ENCODE data around the gene TGFBR1.

Gene TGFBR1

DNA sequence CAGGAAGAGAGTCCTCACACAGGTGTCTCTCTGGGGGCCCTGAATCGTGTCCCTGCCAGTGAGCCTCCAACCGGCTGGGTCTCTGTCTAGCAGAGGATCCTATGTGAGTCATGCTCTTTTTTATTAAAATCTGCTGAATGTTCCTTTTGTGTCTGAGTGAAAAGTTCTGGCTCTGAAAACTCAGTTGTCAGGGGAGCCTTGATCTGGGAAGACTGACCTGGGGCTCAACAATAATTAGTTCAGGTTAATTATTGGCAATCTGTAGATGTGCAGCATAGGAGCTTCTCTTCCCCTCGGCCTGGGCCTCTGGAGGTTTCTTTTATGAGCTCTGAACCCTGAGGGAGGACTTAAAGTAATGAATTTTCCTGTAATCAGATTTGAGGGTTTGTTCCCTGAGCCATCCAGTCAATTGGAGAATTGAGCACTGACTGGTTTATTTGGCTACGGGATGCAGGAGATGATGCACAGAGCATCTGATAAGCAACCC lies 71.7 kb downstream of the TGFBR1 start:
- Histone ChIP-seq H3K4me3 (ENCODE audit: low read length) (no peak overlapping the region), H3K36me3 (ENCODE audit: insufficient read depth, low read length) (no peaks in the 10 kb centered on the region), H3K4me1 (ENCODE audit: insufficient read depth, low read length) (peaks cover 45% of the 10 kb centered on the region), H3K27me3 (ENCODE audit: insufficient read depth, low read length) (no peaks in the 10 kb centered on the region), H2AFZ (ENCODE audit: low read depth, low read length) (no peak overlapping the region), H3K9me3 (ENCODE audit: low read length) (no peaks in the 10 kb centered on the region)

DNA sequence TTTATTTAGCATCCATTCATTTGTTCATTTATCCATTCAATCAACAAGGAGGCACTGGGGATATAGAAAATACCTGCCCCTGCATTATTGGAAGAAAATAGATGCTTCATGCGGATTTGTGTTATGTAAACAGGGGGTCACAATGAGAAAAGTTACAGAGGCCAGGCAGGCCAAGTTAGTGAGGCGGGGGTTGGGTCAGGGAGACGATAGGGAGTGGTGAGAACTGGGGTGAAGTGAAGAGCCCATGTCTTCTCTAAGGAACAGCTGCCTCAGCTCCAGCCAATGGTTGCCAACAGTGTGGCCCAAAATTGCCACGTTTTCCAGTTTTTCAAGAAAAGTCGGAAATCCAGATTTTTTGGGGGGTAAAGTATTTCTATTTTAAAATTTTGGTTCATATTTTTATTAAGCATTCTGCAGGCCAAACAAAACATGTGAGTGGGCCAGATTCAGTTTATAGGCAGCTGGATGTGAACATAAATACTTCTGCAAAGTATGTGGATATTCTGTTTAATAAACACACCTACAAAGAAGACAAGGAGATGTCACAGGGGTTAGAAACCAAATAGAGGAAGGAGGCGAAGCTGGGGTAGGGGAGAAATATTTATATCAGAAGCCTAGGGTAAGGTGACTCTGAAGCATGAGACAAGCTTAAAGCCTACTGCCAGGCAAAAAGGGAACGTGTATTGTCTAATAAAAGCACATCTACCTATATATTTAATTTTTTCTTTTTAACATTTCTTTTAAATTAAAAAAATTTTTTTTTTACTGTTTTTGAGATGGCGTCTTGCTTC lies 72.9 kb downstream of the TGFBR1 start:
- no peak overlapping the region for H3K4me3 ChIP-seq (ENCODE audit: low read length)
- no peaks in the 10 kb centered on the region for H3K9me3 ChIP-seq (ENCODE audit: low read length)
- no peak overlapping the region for H2AFZ ChIP-seq (ENCODE audit: low read depth, low read length)
- no peaks in the 10 kb centered on the region for H3K27me3 ChIP-seq (ENCODE audit: insufficient read depth, low read length)
- no peaks in the 10 kb centered on the region for H3K36me3 ChIP-seq (ENCODE audit: insufficient read depth, low read length)
- peaks cover 34% of the 10 kb centered on the region for H3K4me1 ChIP-seq (ENCODE audit: insufficient read depth, low read length)

DNA sequence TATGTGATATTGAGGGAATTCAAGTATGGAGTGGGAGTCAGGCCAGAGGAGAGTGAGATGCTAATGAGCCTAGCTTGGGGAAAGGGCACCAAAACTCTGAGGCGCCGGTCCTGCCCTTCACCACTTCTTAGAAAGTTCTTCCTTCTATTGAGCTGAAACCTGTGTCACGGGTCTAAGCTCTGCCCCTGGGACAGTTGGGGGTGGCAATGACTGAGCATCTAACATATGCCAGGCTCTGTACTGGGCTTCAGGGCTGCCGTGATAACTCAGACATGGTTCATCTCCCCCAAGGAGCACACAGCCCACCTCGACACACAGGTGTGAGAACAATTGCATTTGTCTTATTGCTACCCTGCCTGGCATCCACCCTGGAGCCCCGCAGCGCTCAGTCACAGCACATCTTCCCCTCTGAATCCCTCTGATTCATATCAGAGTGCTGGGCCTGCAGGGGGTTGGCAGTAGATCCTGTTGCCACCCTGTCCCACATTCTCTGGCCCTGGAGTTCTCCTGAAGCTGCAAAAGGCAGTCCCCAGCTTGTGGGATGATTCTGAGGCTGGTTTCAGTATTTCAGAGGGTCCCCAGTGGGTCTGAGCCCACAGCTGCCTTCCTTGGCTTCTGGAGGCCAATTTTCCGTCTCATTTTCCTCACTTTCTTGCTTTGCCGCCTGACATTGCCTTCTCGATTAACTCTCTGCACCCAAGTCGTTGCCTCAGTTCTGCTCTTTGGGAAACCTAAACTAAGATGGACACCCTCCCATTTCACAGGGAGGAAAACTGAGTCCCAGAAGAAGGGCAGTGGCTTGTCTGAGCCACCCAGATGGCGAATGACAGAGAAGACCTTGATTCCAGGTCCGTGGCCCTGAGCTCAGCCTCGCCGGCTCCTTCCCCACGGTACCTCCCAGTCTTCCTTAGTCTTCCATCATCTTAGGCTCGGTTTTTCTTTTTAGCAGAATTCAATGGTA lies 74.3 kb downstream of the TGFBR1 start:
- H2AFZ ChIP-seq (ENCODE audit: low read depth, low read length): no peak overlapping the region
- H3K36me3 ChIP-seq (ENCODE audit: insufficient read depth, low read length): no peaks in the 10 kb centered on the region
- no peaks in the 10 kb centered on the region for H3K27me3 ChIP-seq (ENCODE audit: insufficient read depth, low read length)
- H3K9me3 ChIP-seq (ENCODE audit: low read length): no peaks in the 10 kb centered on the region
- H3K4me3 ChIP-seq (ENCODE audit: low read length): no peak overlapping the region
- peaks cover 22% of the 10 kb centered on the region for H3K4me1 ChIP-seq (ENCODE audit: insufficient read depth, low read length)

DNA sequence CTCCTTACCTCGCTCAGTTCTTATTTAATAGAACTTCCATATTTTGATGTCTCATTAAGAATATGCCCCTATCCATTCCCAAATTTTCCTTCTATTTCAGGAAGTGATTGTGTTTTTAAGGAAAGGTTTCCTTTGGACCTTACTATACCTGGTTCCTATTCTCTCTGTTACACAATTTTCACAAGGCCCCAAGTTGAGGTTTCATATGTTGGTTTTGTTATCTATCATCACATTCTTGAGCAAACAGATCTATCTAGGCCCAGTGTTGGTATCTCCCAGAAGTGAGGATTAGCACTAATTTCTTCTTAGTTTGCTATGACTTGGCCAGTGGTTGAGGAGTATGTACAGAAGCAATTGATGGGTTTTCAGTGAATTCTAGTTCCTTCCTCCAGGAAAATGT lies 75.3 kb downstream of the TGFBR1 start:
- Histone ChIP-seq H3K4me1 (ENCODE audit: insufficient read depth, low read length) (peaks cover 24% of the 10 kb centered on the region), H2AFZ (ENCODE audit: low read depth, low read length) (no peak overlapping the region), H3K4me3 (ENCODE audit: low read length) (no peak overlapping the region), H3K9me3 (ENCODE audit: low read length) (no peaks in the 10 kb centered on the region), H3K36me3 (ENCODE audit: insufficient read depth, low read length) (no peaks in the 10 kb centered on the region), H3K27me3 (ENCODE audit: insufficient read depth, low read length) (no peaks in the 10 kb centered on the region)

DNA sequence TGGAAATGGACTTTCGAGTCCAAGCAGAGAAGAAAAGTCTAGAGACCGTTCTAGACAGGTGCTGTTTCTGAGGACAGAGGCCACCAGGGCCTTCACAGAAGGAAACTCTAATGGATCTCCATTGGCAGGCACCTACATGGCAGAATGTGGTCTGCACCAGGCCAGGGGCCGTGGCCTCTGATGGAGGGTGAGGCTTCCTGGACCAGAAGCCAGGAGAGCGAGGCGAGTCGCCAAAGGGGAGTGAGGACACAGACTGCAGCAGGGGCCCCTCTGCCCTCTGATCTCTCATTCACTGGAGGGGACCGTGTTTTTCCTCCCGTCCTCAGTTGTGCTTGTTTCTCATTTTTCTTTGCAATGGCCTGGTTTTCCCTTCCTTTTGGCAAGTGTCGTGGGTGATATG lies 75.7 kb downstream of the TGFBR1 start:
- H3K27me3 ChIP-seq (ENCODE audit: insufficient read depth, low read length): no peaks in the 10 kb centered on the region
- H3K4me3 ChIP-seq (ENCODE audit: low read length): no peak overlapping the region
- H3K36me3 ChIP-seq (ENCODE audit: insufficient read depth, low read length): no peaks in the 10 kb centered on the region
- no peaks in the 10 kb centered on the region for H3K9me3 ChIP-seq (ENCODE audit: low read length)
- no peak overlapping the region for H2AFZ ChIP-seq (ENCODE audit: low read depth, low read length)
- peaks cover 24% of the 10 kb centered on the region for H3K4me1 ChIP-seq (ENCODE audit: insufficient read depth, low read length)

DNA sequence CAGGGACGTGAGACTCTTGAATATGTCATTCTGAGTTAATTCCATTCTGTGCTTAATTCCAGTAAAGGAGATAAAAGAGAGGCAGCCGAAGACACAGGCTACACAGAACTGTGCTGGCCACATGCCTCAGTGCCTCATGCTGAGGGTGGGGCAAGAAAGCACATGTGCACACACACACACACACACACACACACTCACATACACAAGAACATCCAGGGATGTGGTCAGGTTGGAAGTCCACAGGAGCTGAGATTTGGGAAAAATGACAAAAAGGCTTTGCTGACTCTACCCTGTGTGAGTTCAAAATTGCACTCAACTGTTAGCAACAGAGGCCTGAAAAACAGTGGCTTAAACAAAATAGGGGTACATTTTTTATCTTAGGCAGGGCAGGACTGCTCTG lies 76.3 kb downstream of the TGFBR1 start:
- Histone ChIP-seq H3K36me3 (ENCODE audit: insufficient read depth, low read length) (no peaks in the 10 kb centered on the region), H2AFZ (ENCODE audit: low read depth, low read length) (no peak overlapping the region), H3K4me3 (ENCODE audit: low read length) (no peak overlapping the region), H3K9me3 (ENCODE audit: low read length) (no peaks in the 10 kb centered on the region), H3K27me3 (ENCODE audit: insufficient read depth, low read length) (no peaks in the 10 kb centered on the region), H3K4me1 (ENCODE audit: insufficient read depth, low read length) (peaks cover 22% of the 10 kb centered on the region)

DNA sequence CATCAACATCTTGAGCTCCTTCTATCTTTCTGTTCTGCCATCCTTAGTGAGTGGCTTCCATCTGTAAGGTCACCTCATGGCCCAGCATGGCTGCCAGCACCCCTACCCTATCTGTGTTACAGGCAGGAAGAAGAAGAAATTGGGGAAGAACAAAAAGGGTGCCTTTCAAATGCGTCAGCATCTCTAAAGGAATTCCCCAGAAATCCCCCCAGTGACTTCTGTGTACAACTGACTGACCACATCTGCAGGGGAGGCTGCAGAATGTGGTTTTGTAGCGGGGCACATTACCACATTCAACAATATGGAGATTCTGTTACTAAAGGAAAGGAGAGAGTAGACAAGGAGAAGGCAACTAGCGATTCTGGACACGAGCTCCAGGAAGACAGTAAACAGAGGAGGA lies 76.7 kb downstream of the TGFBR1 start:
- H3K9me3 ChIP-seq (ENCODE audit: low read length): no peaks in the 10 kb centered on the region
- no peak overlapping the region for H3K4me3 ChIP-seq (ENCODE audit: low read length)
- peaks cover 18% of the 10 kb centered on the region for H3K4me1 ChIP-seq (ENCODE audit: insufficient read depth, low read length)
- no peaks in the 10 kb centered on the region for H3K27me3 ChIP-seq (ENCODE audit: insufficient read depth, low read length)
- H3K36me3 ChIP-seq (ENCODE audit: insufficient read depth, low read length): no peaks in the 10 kb centered on the region
- H2AFZ ChIP-seq (ENCODE audit: low read depth, low read length): no peak overlapping the region

DNA sequence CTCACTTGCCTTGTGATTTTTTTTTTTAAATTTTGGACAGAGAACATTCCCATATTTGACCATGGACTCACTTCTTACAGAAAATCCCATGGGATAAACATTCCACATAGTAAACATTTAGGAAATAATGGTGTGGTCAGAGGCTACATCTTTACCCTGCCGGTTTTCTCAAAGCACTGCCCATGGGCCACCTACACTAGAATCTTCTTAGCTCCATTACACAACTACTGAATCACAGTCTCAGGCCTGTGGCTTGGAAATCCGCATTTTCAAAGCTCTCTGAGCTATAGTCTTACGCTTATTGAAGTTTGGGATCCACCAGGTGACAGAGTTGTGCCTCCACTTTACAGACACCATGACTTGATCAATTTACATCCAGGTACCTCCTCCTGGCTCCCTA lies 77.4 kb downstream of the TGFBR1 start:
- Histone ChIP-seq H2AFZ (ENCODE audit: low read depth, low read length) (no peak overlapping the region), H3K9me3 (ENCODE audit: low read length) (no peaks in the 10 kb centered on the region), H3K36me3 (ENCODE audit: insufficient read depth, low read length) (no peaks in the 10 kb centered on the region), H3K4me1 (ENCODE audit: insufficient read depth, low read length) (peaks cover 12% of the 10 kb centered on the region), H3K4me3 (ENCODE audit: low read length) (no peak overlapping the region), H3K27me3 (ENCODE audit: insufficient read depth, low read length) (no peaks in the 10 kb centered on the region)

DNA sequence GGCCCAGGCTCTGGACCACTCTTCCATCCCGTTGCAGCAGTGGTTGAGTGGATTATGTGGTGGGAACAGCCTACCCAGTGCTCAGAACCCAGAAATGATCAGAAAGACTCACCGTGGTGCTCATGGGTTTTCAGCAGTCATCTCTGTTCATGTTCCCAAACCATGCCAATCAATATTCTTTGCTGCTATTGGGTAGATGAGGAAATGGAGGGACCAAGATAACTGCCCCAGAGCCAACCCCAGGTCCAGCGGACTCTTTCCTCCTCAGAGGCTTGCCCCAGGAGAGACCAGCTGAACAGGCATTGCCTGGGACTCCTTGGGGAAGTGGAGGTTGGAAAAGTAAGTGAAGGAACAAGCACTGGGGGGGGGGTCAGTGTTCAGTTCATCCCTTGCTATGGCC lies 78.7 kb downstream of the TGFBR1 start:
- Histone ChIP-seq H2AFZ (ENCODE audit: low read depth, low read length) (no peak overlapping the region), H3K9me3 (ENCODE audit: low read length) (no peaks in the 10 kb centered on the region), H3K4me3 (ENCODE audit: low read length) (no peak overlapping the region), H3K27me3 (ENCODE audit: insufficient read depth, low read length) (no peaks in the 10 kb centered on the region), H3K4me1 (ENCODE audit: insufficient read depth, low read length) (peaks cover 12% of the 10 kb centered on the region), H3K36me3 (ENCODE audit: insufficient read depth, low read length) (no peaks in the 10 kb centered on the region)

DNA sequence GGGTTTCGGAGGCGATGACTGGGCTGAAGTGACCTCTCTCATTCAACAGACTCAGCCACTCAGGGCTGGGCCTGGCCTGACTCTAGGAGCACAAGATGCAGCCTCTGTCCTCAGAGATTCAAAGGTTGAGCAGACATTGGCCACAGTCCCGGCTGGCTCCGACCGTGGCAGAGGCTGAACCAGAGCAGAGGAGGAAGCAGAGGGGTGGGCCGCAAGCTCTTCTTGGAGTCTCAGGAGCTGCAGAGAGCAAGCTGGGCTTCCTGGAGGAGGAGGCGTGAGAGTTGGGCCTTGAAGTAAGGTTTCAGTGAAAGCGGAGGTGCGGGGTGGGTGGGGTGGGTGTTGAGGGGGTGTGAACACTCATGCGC lies 79.2 kb downstream of the TGFBR1 start:
- Histone ChIP-seq H3K27me3 (ENCODE audit: insufficient read depth, low read length) (no peaks in the 10 kb centered on the region), H3K4me1 (ENCODE audit: insufficient read depth, low read length) (peaks cover 12% of the 10 kb centered on the region), H3K9me3 (ENCODE audit: low read length) (no peaks in the 10 kb centered on the region), H3K4me3 (ENCODE audit: low read length) (no peak overlapping the region), H2AFZ (ENCODE audit: low read depth, low read length) (no peak overlapping the region), H3K36me3 (ENCODE audit: insufficient read depth, low read length) (no peaks in the 10 kb centered on the region)

DNA sequence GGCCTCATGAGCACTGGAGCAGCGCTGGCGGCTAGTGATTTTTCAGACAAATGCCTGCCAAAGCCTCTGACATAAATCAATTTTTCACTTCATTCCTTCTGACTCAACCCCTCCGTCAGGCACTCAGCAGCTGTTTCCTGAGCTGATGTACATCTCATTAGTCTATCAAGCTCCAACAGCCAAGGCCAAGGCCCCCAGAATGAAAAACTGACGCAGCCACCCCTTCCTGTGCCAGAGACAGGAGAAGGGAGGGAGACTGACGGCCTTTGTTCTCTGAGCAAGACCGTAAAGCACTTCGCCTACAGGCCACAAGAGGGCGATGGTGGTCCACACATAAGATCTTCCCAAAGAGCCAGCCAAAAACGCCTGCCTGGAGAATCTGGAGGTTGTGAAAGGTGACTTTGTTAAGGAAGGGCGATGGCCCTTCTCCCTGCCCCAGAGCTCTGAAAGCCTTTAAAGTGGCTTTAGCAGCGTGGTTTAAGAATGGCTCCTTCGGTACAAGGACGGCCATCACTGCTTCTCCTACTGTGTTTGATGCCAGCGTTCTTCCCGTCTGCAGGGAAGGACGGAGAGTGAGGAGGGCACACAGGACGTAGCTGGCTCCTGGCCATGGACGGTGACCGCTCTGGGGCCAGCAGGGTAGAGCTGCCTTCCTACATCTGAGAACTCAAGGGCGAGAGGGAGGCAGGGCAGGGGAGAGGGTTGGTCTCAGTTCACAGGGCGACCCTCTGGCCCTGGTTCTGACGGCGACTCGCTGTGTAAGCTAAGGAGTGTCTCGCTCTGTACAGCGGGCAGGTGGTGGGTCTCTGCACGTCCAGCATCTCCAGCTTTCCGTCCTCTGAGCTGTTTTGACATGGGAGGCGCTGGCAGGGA lies 79.8 kb downstream of the TGFBR1 start:
- Histone ChIP-seq H3K4me1 (ENCODE audit: insufficient read depth, low read length) (peaks cover 12% of the 10 kb centered on the region), H3K9me3 (ENCODE audit: low read length) (no peaks in the 10 kb centered on the region), H3K36me3 (ENCODE audit: insufficient read depth, low read length) (no peaks in the 10 kb centered on the region), H3K4me3 (ENCODE audit: low read length) (no peak overlapping the region), H2AFZ (ENCODE audit: low read depth, low read length) (peak overlapping the region; percentile 32), H3K27me3 (ENCODE audit: insufficient read depth, low read length) (no peaks in the 10 kb centered on the region)

DNA sequence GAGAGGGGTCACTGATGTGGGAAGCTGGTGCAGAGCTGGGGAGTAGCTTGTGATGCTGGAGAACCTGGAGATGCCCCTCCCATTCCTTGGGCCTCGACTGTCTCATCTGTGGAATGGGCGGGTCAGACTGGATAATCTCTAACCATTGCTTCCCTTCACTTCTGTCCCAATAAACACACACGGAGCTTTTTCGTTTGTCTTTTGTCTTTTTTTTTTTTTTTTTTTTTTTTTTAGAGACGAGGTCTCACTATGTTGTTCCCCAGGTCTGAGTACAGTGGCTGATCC lies 80.4 kb downstream of the TGFBR1 start:
- H3K36me3 ChIP-seq (ENCODE audit: insufficient read depth, low read length): no peaks in the 10 kb centered on the region
- no peaks in the 10 kb centered on the region for H3K27me3 ChIP-seq (ENCODE audit: insufficient read depth, low read length)
- H2AFZ ChIP-seq (ENCODE audit: low read depth, low read length): no peak overlapping the region
- no peak overlapping the region for H3K4me3 ChIP-seq (ENCODE audit: low read length)
- peaks cover 12% of the 10 kb centered on the region for H3K4me1 ChIP-seq (ENCODE audit: insufficient read depth, low read length)
- H3K9me3 ChIP-seq (ENCODE audit: low read length): no peaks in the 10 kb centered on the region

DNA sequence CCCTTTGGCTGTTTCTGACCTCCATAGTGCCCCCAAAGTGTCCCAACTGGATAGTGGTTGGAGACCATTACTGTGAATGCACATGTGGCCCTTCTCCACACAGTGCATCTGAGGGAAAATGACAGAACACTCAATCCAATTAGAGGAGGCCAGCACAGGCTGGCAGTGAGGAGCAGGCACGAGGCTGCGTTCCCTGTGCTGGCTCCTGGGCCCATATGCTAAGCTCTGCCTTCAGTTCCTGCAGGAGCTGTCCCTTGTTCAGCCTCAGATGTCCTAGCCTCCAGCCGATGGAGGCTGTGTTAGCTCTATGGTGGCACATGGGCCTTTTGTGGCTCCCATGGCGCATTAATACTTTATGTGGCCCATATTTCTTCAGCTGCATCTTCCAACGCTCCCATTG lies 81.0 kb downstream of the TGFBR1 start:
- no peaks in the 10 kb centered on the region for H3K9me3 ChIP-seq (ENCODE audit: low read length)
- no peaks in the 10 kb centered on the region for H3K27me3 ChIP-seq (ENCODE audit: insufficient read depth, low read length)
- no peak overlapping the region for H3K4me3 ChIP-seq (ENCODE audit: low read length)
- H3K36me3 ChIP-seq (ENCODE audit: insufficient read depth, low read length): no peaks in the 10 kb centered on the region
- no peak overlapping the region for H2AFZ ChIP-seq (ENCODE audit: low read depth, low read length)
- H3K4me1 ChIP-seq (ENCODE audit: insufficient read depth, low read length): peaks cover 8% of the 10 kb centered on the region
